T-helper 2 cell treated with Interferon-gamma antibody and Interleukin-4, amounts not matched to agents 100 ng/mL and 5 ng/mL, for 36 hours (primary cell): ENCODE results near the gene CPED1. TPM values are rescaled to one million over a fixed set of nuclear protein-coding genes. Genes with fewer than 3 reads are reported as not detected.
"Not testable (repeated sequence)": the region's sequence is repeated elsewhere in the genome, so short reads cannot be mapped to it uniquely, and the experiment has no call there.

ENCODE experiments used
- intact Hi-C: fragments of 100-400 bp; cut with micrococcal nuclease; formaldehyde crosslinking; loops from one replicate; pipeline ENCODE4 v1.15.1; 2023
- total RNA-seq: library from RNA; stranded (reverse); gene quantifications from 2 replicates; pipeline ENCODE4 v1.2.3, GENCODE V29; 2022

CPED1 gene
- total RNA-seq, 1 donor from 2014 or later, result not detected

DNA sequence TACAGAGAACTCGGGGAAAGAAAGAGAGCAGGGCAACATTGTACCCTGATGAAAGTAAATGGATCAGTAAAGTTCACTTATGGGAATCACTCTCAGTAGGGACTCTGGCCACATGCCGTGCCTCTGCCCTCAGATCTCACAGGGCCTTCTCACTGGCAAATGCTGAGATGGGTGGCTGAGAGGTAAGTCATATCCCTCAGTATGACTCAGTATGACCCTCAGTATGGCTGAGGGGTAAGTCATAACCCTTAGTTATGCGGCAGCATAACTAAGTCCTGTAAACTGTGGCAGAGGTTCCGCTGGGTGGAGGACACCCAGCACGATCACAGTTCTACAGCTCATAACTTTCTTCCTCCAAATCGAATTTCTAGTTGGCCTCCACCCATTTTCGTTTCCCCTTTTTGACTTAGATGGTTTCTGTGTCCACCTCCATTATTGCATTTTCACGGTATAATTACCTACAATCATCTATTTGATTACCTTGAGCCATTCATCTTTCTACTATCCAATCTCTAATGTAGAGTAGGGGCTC, 313.8 kb downstream of the CPED1 start:
- intact Hi-C loops, result no loop called here

DNA sequence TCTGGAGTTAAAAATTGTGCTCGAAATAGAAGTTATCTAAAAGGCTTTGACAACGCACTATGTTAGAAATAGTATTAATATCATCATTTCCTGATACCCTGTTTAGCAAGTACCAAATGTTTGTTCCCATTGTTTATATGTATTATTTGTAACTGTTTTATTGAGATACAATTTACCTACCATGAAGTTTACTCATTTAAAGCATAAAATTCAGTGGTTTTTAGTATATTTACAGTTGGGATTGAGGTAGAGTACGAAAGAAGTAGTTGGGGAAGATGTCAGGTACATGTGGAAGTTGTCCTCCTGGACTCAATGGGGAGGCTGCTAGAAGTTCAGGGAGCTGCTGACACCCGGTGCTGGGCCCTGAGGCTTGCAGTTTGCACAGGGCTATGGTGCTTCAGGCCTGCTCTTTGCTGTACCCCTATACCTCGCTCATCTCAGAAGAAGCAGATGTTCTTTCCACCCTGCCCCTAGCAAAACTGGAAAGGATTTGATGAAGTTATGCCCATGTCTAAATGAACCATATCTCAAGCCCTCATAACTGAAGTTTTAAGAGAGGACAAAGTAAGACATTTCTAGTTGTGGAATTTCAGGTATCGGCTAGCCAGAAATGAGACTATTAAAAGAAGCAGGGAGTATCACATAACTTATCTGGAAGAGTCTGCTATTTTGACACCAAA, 315.1 kb downstream of the CPED1 start:
- intact Hi-C loops, result no loop called here

DNA sequence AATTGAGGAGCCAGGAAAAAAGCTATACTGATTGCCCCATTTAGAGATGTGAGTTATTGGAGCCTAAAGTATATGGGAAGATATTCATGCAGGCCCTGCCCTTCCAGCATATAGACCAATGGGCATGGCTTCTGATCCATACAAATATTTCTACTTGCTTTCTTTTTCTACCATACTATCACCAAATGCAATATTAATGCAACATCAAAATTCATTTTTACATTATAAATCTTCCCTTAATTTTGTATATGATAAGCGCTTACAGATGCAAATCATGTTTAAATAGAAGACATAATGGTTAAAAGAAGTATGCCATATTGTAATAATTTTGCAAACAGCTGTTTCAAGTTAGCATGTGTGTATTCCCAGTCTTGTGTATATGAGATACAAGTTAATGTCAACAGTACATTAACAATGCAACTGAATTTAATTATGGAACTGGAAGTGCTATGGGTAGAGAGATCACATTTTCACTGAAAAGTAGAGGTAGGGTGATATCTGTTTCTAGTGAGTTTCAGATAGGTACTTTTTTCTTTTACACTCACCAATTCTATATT, 315.7 kb downstream of the CPED1 start:
- intact Hi-C loops, result no loop called here

DNA sequence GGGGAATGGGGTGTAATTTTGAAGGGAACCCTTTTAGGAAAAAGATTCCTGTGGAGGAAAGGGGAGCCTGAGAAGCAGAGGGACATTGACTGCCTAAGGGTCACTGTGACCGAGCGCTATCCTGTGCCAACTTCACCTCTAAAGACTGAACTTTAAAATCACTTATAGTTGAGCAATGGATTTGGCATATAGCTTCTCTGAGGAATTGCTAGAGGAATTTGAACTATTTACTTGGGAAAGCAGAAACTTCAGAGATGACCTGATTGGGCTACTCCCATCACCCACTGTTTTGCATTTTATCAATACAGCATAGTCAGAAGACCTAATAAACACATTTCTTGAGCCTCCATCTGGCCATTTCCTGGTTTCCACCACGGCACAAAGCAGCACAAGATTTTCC, 316.6 kb downstream of the CPED1 start:
- intact Hi-C loops, result no loop called here

DNA sequence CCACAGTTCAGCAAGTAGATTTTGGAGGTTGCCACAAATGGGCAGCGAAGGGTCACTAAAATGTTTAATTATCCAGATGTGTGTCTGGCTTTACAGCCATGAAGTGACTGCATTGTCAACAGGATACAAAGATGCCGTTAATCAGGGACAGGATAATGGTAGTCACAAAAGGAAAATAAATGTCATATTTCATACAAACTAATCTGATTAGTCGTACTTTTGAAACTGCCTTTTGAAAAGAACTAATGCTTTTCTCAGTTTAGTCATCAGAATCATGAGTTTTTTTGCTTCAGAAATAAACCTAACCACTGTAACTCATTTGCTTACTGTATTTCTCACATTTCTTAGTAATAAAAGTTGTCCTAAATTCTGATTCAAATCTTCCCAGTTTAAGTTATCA, 318.1 kb downstream of the CPED1 start:
- intact Hi-C loops, result no loop called here

DNA sequence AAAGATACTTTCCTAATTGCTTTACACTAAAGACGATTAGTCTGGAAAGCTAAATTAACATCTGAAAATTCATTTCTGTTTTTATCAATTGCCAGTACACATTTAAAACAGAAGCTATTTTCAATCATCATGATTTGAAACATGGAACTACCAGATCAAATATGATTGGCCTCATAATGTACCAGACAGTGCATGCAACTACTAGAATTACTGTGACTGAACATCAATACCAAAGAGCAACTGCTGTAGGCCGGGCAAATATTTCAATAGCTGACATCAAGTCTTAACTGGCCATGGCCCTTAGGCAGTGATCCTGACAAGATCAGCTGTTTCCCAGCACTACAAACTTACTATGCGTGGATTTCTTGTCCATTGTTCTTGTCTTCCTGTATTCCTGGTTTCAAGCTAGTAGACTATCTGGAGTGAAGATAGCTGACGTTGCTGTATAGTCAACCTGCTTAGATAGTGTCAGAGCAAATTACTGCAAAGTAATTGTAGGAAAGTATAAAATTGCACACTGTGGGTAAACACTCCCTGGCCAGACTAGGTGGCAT, 318.6 kb downstream of the CPED1 start:
- intact Hi-C loops, result no loop called here

DNA sequence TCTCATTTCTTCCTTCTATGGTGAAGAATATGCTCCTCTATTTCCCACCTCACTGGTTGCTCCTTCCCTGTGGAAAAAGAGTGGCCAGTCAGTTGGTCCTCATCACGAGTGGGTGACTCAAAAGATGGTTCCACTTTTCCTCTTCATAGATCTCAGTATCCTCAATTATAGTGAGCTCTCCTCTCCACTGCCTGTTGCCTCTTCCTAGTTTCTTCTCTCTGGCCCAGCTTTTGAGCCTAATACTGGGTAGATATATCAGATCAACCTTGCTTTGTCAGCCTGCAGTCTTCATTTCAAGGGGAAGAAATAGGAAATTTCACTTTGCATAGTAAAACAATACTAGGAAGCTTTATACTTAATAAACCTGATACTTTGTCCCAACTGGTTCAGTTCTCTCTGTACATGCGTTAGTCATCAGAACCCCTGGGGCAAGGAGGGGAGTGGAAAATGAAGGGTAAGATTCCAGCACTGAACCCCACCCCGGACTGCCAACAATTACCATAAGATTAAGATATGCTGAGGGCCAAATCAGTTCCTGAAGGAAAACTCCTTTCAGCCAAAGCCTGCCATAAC, 324.8 kb downstream of the CPED1 start:
- intact Hi-C loops, result no loop called here

DNA sequence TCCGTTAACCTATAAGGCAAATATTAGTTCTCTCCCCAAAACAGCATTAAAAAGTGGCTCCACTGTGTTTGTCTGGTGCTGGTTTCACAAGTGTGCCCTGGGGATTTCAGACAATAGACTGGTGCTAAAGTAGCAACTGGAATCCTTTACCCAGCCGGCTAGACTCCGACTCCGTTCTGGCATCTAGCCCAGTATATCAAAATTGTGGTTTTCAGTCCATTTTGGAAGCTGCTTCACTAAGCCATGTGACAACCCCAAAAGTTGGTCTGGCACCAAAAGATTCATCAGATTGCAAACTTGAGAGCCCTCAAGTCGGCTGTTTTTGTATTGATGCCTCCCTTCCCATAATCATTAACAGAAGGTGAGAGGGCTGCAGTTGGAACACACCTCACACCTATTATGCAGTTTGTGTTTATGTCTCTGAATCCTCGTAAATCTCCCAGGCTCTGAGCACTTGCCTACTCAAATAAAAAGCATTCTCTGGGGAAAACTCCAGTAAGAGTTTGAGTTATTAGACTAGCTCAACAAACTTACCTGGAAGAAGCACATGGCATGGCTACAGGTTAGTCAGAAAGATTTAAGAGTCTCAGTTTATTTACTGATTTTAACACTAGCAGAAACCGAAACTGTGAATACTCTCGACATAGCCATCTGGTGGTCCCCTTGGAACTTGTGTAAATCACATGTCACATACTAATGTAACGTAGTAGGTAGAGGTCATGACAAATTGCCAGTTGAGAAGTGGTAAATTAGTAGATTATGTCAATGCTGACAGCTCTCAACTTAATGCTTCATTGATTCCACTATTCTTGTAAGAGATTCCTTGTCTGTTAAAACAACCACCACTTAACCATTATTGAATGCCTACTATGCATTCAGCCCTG, 325.5 kb downstream of the CPED1 start:
- intact Hi-C loops, result no loop called here

DNA sequence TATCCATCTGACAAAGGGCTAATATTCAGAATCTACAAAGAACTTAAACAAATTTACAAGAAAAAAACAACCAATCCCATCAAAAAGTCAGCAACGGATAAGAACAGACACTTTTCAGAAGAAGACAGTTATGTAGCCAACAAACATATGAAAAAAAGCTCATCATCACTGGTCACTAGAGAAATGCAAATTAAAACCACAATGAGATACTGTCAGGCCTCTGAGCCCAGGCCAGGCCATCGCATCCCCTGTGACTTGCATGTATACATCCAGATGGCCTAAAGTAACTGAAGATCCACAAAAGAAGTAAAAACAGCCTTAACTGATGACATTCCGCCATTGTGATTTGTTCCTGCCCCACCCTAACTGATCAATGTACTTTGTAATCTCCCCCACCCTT, 326.7 kb downstream of the CPED1 start:
- intact Hi-C loops, result not testable (repeated sequence)

DNA sequence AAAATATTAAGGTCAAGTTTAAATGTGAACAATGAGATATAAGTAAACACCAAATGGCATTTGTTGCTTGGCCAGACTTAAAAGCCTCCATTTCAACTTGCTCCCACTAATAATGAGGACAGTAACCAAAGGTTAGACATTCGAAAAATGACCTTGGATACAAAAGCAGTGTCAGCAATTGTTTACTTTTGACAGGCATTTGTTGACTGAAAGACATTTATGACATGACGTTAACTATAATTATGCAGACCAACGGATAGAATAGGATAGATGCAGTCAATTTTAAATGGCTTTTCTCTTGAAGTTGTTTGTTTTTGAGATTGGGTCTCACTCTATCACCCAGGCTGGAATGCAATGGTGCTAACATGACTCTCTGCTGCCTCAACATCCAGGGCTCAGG, 333.9 kb downstream of the CPED1 start:
- intact Hi-C loops, result no loop called here

DNA sequence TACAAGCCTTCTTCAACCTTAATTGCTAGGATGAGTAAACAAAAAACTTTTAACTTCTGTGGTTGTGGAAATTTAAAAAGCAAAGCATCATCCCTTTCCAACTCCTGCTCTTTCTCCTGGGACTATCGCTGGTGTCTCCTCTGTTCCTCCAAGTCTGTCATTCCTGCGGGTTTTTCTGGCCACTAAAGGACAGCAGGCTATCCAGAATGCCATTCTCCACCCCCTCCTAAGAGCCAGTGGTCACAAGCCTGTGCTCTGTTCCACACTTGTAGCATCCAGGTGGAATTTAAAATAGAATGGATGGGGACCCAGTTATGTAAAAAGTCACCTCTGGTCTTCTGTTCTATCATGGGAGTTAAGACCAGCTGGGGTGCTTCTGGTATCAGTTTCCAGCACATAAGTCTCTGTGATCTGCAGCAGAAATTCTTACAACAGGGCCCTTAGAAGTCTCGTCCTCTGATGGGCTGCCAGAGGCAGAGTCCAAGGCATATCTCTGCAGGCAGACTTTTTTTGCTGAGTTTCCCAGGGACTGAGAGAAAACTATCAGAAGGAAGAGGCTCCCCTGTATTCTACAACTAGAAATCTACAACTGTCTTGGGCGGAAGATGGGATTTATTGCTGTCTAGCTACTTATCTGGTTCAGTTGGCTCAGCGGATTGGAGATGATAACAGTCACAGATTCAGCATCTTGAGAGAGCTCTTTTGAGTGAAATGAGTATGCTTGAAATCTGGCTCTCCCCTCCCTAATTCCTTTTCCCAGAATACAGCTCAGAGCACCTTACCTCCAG, 335.2 kb downstream of the CPED1 start:
- intact Hi-C loops, result no loop called here

DNA sequence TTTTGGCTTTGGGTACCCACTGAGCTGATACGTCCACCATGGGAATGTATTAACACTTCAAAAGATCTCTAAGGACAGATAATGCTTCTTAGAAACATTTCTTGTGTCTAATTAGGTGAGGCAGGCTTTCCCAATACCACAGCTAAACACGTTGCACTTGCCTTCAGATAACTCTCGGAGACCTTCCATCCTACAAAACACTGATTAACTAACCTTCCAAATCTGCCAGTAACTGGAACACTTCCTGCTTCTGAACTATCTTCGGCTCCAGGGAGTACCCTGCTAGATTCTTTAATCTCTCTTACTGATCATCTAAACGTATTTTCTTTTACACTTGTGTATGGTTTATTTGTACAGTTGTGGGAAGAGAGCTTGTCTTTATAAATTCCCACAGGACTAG, 339.2 kb downstream of the CPED1 start:
- intact Hi-C loops, result no loop called here

DNA sequence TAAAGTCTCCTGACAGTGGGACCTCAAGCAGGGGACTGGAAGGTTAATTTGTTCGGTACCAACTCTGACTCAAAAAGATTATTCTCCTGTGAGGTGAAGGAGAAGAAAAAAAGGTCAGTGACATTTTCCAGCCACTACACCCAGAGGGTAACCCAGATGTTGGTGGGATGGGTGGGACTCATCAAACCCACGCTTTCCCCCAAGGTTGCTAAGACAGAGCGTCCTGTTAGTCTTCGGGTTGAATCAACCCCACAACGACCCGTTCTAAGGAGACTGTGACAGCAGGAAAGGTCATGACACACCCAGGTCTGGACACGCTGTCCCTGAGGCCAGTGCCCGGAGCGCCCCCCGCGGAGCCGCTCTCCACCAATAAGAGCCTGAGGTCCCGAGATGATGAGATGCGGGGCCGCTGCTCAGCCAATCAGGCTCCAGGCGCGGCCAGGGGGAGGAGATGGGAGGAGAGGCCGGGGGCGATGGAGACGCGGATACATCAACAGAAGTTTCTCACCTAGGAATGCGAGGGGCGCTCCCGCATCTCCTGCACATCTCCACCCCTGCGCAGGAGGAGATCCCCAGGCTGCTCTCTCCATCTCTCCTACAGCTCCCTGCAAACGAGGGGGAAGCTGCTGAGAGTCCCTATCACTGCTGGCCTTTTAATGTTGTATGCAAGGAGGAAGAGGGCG, 340.1 kb downstream of the CPED1 start, which contains the start of gene WNT16:
WNT16 (plus strand) TSS at position 493 of the 683 bp plus-strand sequence. CDS start 293 bp downstream, outside the sequence.
- intact Hi-C loops, result loop anchor here (1.0 kb wide), 1 partner anchor 219 kb away; no protein-coding TSS in a partner anchor

DNA sequence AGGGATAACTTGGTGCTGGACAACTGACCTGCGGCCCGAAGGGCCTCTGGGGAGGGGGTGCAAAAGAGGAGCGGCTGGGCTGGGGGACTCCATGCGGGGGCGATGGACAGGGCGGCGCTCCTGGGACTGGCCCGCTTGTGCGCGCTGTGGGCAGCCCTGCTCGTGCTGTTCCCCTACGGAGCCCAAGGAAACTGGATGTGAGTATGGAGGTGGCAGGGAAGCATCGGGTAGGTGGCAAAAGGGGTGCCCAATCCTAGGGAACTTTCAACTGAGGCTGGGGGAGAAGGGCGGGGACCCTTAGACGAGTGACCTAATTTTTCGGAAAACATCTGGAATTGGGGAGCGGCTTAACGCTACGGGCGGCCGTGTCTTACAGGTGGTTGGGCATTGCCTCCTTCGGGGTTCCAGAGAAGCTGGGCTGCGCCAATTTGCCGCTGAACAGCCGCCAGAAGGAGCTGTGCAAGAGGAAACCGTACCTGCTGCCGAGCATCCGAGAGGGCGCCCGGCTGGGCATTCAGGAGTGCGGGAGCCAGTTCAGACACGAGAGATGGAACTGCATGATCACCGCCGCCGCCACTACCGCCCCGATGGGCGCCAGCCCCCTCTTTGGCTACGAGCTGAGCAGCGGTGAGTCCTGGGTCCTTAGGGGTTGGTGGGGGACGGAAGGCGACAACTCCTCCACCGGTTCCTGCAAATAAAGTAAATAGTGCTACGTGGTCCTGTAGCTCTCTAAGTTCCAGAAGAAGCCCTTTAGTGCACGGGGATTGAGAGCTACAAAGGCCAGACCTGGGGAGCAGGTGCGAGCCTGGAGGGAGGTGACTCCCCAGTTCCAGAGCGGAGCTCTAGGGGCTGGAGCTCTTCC, 340.9 kb downstream of the CPED1 start:
- intact Hi-C loops, result loop anchor here (1.0 kb wide), 1 partner anchor 218 kb away; no protein-coding TSS in a partner anchor

DNA sequence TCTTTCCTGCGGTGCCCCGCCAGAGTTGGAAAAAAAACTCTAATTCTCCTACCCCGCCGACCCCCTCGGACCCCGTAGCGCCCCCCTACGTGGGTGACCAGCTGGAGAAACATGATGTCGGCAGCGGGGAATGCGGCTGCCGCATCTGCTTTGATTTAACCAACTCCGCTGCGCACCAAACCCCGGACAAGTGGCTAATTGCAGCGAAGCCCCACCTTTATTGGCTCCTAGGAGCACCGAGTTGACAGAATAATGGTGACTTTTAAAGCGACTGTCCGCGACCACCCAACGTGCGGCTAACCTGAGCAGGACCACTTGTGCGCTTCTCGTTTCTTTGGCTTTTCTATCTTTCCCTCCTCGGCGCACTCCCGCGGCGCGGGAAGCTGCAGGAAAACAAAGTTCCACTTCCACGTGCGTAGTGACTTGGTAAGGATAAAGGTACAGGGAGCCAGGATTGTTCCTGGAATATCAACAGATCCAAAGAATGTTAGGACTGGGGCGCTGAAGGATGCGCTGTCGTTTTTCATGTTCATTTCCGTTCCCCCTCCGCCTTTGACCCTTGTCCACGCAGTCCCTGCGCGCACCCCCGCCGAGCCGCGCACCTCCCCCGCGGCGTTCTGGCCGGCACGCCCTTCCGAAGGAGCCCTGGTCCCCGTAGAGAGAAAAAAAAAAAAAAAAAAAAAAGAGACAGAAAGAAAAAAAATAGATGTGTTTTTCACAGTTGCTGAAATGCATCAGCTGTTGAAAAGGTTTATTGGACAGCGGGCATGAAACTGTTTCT, 341.7 kb downstream of the CPED1 start:
- intact Hi-C loops, result no loop called here

DNA sequence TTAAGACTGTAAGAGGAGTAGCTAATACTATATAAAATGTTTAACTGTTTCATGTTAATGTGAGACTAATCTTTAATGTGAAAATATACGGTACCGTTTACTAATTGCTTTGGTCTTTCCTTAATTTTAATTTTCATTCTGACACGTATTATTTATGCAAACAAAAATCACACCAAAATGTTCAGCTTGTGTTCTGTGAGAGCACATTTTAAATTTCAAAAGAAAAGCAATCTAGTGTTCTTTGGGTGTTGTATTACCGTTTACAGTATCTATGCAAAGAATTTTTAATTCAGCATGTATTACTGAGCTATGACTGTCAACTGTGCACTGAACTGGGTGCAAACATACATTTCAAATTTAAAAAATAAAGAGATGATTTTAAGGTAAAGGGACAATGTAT, 342.5 kb downstream of the CPED1 start:
- intact Hi-C loops, result no loop called here

DNA sequence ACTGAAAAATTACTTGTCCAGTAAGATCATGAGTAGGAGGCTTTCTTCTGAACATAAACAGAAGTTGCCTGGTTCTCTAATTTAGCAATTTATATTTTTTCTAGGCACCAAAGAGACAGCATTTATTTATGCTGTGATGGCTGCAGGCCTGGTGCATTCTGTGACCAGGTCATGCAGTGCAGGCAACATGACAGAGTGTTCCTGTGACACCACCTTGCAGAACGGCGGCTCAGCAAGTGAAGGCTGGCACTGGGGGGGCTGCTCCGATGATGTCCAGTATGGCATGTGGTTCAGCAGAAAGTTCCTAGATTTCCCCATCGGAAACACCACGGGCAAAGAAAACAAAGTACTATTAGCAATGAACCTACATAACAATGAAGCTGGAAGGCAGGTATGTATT, 343.1 kb downstream of the CPED1 start:
- intact Hi-C loops, result no loop called here

DNA sequence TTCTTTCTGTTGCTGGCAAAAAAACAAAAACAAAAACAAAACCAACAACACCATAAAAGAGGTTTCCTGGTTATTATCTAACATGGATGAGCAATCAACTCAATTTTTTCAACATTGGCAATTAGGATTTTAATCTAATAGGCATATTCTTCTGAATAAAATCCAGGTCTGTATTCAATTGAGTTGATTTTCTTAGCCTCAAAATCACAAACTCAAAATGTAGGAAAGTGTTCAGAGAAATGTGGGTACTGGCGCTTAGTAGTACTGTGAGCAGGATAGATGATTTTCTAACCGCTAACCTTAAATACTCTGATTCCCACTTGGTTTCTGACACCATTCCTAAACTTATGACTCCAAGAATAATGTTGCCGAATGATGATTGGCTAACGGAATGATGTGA, 345.9 kb downstream of the CPED1 start:
- intact Hi-C loops, result no loop called here
